ENCODE data around the gene FLNC. TPM values are rescaled to one million over a fixed set of nuclear protein-coding genes. Genes with fewer than 3 reads are reported as not detected.
A peak's percentile ranks its signal among the peaks of the same experiment; 100 is the strongest.

Gene FLNC
- total RNA-seq, 1 donor from 2014 or later: 31.9 TPM

GRCh38 chr7:128860158-128861073, 30.2 kb downstream of the FLNC start:
- TF ChIP-seq CTCF (IDR thresholded peaks at IDR 0.05) (peak in 1 of 3 experiments; percentile 9), POLR2A (IDR thresholded peaks at IDR 0.05) (no peak)
- Histone ChIP-seq H3K4me3 (no peak overlapping the region), H3K4me1 (peaks cover 63% of the 10 kb centered on the region), H3K36me3 (peaks cover 0 to 8% of the 10 kb centered on the region in 2 donors), H3K27me3 (no peaks in the 10 kb centered on the region), H3K27ac (peak overlapping the region; percentile 86), H3K9me3 (no peaks in the 10 kb centered on the region)
- intact Hi-C loops (cut with DNase I): loop anchor here (10.0 kb wide), 1 partner anchor 126 kb away; the partner anchor contains the start of gene CALU
- no peak for DNase-seq (ENCODE audit: extremely low spot score in 2 of 2)

- Histone ChIP-seq H3K27ac (peak overlapping the region; percentile 31), H3K36me3 (peaks cover 0 to 19% of the 10 kb centered on the region in 2 donors), H3K4me3 (peak overlapping the region; percentile 60 to 95), H3K4me1 (peaks cover 66% of the 10 kb centered on the region), H3K9me3 (no peaks in the 10 kb centered on the region), H3K27me3 (no peaks in the 10 kb centered on the region)
- TF ChIP-seq CTCF (IDR thresholded peaks at IDR 0.05): no peak
- no peak for TF ChIP-seq POLR2A (IDR thresholded peaks at IDR 0.05)
- TF ChIP-seq POLR2AphosphoS5 (IDR thresholded peaks at IDR 0.05; ENCODE audit: insufficient read depth in 1 of 2, low read depth in 1 of 2): no peak
- no peak for DNase-seq (ENCODE audit: extremely low spot score in 2 of 2)
- intact Hi-C loops (cut with DNase I): loop anchor here (10.0 kb wide), 1 partner anchor 127 kb away; the partner anchor contains the start of gene CALU
Observed at GRCh38 chr7:128861957-128862570, 31.9 kb downstream of the FLNC start.

GRCh38 chr7:128862571-128863432, 32.6 kb downstream of the FLNC start, which contains the start of gene ATP6V1F:
Gene ATP6V1F, plus strand, starts transcription at chr7:128862856. Its CDS starts 49 bp downstream, at chr7:128862905.
- peak; percentile 96 to 99 for DNase-seq (ENCODE audit: extremely low spot score in 2 of 2)
- Histone ChIP-seq H3K27ac (peak within 1 kb of the TSS; percentile 90), H3K36me3 (peaks cover 0 to 19% of the 10 kb centered on the region in 2 donors), H3K27me3 (no peaks in the 10 kb centered on the region), H3K9me3 (no peaks in the 10 kb centered on the region), H3K4me1 (peaks cover 66% of the 10 kb centered on the region), H3K4me3 (peak within 1 kb of the TSS; percentile 60 to 95)
- intact Hi-C loops (cut with DNase I): loop anchor here (10.0 kb wide), 1 partner anchor 128 kb away; the partner anchor contains the start of gene CALU
- peak; percentile 95 to 99 for TF ChIP-seq POLR2AphosphoS5 (IDR thresholded peaks at IDR 0.05; ENCODE audit: insufficient read depth in 1 of 2, low read depth in 1 of 2)
- peak in 1 of 2 donors; percentile 87 for TF ChIP-seq POLR2A (IDR thresholded peaks at IDR 0.05)
- TF ChIP-seq CTCF (IDR thresholded peaks at IDR 0.05): peak; percentile 1 to 10 (median 9)

GRCh38 chr7:128863433-128863989, 33.3 kb downstream of the FLNC start:
- DNase-seq (ENCODE audit: extremely low spot score in 2 of 2): no peak
- Histone ChIP-seq H3K36me3 (peaks cover 0 to 19% of the 10 kb centered on the region in 2 donors), H3K4me1 (peaks cover 69% of the 10 kb centered on the region), H3K27ac (peak overlapping the region; percentile 90), H3K4me3 (peak overlapping the region; percentile 60 to 95), H3K27me3 (no peaks in the 10 kb centered on the region), H3K9me3 (no peaks in the 10 kb centered on the region)
- TF ChIP-seq POLR2A (IDR thresholded peaks at IDR 0.05) (no peak), POLR2AphosphoS5 (IDR thresholded peaks at IDR 0.05; ENCODE audit: insufficient read depth in 1 of 2, low read depth in 1 of 2) (no peak), CTCF (IDR thresholded peaks at IDR 0.05) (peak in 2 of 3 experiments; percentile 18 to 24)
- intact Hi-C loops (cut with DNase I): loop anchor here (10.0 kb wide), 1 partner anchor 129 kb away; the partner anchor contains the start of gene CALU
